ENCODE measurements around the gene DUSP8.
A peak's percentile ranks its signal among the peaks of the same experiment; 100 is the strongest.
"Not testable (repeated sequence)": the region's sequence is repeated elsewhere in the genome, so short reads cannot be mapped to it uniquely, and the experiment has no call there.

DUSP8 gene, protein sequence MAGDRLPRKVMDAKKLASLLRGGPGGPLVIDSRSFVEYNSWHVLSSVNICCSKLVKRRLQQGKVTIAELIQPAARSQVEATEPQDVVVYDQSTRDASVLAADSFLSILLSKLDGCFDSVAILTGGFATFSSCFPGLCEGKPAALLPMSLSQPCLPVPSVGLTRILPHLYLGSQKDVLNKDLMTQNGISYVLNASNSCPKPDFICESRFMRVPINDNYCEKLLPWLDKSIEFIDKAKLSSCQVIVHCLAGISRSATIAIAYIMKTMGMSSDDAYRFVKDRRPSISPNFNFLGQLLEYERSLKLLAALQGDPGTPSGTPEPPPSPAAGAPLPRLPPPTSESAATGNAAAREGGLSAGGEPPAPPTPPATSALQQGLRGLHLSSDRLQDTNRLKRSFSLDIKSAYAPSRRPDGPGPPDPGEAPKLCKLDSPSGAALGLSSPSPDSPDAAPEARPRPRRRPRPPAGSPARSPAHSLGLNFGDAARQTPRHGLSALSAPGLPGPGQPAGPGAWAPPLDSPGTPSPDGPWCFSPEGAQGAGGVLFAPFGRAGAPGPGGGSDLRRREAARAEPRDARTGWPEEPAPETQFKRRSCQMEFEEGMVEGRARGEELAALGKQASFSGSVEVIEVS

GRCh38 chr11:1572197-1573076, at the start of gene DUSP8:
TSS of gene DUSP8 (minus strand) at chr11:1572271. CDS start at chr11:1565826, 6,445 bp downstream.
- DNase-seq: peak; percentile 87

- no peak for DNase-seq
Observed at GRCh38 chr11:1619449-1619848, 47.4 kb upstream of the DUSP8 start.

- no peak for DNase-seq
Observed at GRCh38 chr11:1618231-1618630, 46.2 kb upstream of the DUSP8 start.

DNA sequence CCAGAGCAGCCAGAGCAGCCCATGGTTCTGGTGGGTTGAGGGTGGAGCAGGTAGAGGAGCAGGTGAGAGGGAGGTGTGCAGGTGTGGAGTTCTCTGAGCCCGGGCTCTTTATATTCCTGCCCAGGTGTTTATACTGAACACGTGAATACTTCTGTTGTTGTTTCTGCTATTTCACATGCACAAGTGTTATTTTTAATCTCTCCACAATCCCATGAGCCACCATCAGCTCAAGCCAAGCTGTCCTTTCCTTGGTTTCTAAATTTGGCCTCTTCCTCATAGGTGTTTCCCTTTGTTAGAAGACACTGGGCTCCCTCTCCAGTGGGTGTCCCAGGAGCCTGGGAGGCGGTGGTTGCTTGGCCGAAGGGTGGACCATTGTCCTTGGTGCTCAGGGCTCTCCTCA, 36.3 kb upstream of the DUSP8 start, which contains the start of gene KRTAP5-3:
TSS of gene KRTAP5-3 (minus strand) at position 101 of the 400 bp plus-strand sequence. CDS start at position 23, 78 bp downstream.
- DNase-seq: no peak

GRCh38 chr11:1607901-1608300, 35.8 kb upstream of the DUSP8 start:
- DNase-seq: not testable (repeated sequence)

DNA sequence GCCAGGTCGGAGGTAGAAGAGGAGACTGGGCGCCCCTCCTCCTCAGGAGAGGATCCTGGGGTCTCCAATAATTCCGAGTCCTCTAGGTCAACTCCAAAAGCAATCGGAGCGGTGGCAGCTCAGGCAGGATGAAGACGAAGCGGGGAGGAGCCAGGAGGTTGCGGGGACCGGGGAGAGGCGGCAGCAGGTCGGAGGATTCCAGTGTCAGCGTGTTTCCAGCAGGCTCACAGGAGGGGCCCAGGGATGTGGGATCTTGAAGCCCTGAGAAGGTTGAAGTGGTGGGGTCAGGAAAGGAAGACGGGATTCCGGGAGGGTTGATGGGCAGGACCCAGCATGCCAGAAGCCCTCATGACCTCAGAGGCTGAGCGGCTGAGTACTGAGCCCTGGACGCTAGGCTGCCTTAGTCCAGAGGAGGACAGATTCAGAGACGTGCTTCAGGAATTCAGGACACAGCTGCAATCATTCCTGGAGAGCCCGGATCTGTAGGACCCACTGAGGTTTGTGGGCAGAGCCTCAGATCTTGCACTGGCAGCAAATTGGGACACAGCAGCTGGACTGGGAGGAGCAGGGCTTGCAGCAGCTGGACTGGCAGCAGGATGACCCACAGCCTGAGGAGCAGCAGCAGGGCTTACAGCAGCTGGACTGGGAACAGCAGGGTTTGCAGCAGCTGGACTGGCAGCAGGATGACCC, 35.2 kb upstream of the DUSP8 start:
- not testable (repeated sequence) for DNase-seq

DNA sequence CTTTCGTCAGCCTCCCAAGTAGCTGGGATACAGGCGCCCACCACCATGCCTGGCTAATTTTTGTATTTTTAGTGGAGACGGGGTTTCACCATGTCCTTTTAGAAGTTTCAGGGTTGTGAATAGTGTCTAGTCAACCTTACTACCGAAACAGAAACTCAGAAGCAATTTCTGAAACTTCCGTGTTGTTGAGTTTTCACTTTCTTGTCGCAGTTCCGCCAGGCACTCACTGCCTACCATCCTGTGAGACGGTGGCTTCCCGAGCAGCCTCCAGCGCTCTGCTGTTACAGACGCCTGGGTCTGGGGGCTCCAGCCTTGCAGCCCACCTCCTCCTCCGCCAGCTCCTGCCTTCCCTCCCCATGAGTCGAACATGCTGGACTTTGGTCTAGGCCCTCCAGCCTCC, 33.9 kb upstream of the DUSP8 start:
- DNase-seq: not testable (repeated sequence)

- DNase-seq: no peak
Observed at GRCh38 chr11:1604711-1605110, 32.6 kb upstream of the DUSP8 start.

DNA sequence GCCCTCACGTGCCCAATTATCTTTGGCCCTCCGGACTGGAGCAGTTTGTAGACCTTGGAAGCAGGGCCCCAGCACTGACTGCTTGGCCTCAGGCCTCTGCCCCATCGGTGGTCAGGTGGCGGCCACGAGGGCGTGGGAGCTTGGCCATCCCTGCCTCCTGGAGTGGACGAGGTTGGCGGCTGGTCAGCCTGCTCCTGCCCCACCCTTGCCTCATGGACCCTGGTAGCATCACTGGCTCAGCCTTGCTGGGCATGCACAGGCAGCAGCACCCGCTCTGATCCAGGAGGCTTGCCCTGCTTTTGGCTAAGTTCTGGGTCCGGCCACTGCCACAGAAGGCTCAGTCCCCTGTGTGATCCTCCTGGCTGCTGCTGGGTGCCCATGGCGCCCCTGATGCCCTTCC, 32.1 kb upstream of the DUSP8 start:
- no peak for DNase-seq

- no peak for DNase-seq
Observed at GRCh38 chr11:1603629-1604028, 31.6 kb upstream of the DUSP8 start.

GRCh38 chr11:1601663-1602062, 29.6 kb upstream of the DUSP8 start:
- DNase-seq: not testable (repeated sequence)

DNA sequence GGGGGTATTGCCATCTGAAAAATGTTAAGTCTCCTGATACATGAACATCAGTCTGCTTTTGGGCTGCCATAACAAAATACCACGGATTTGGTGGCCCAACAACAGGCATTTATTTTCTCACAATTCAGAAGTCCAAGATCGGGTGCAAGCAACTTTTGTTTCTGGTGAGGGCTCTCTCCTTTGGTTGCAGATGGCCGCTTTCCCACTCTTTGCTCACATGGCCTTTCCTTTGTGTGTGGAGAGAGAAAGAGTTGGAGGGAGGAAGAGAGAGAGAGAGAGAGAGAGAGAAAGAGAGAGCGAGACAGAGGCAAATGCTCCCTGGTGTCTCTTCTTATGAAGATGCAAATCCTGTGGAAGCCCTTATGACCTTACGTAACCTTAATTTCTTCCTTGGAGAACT, 28.6 kb upstream of the DUSP8 start:
- no peak for DNase-seq

- no peak for DNase-seq
Observed at GRCh38 chr11:1598816-1599215, 26.7 kb upstream of the DUSP8 start.

DNA sequence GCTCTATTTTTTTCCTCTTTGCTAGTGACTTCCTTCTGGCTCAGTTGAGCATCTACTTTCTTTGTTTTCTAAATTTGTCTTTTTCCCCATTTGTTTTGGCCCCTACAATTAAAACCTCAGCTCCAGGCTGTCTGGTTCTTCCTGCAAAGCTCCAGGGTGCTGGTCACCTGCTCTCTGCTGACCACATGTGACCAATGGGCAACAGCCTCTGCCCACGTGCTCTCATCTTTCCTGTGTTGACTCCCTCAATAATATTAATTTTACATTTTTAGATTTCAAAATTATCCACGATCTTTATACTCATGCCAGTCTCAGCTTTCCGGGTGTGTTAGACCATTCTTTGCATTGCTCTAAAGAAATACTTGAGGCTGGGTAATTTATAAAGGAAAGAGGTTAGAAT, 26.3 kb upstream of the DUSP8 start:
- DNase-seq: not testable (repeated sequence)

DNA sequence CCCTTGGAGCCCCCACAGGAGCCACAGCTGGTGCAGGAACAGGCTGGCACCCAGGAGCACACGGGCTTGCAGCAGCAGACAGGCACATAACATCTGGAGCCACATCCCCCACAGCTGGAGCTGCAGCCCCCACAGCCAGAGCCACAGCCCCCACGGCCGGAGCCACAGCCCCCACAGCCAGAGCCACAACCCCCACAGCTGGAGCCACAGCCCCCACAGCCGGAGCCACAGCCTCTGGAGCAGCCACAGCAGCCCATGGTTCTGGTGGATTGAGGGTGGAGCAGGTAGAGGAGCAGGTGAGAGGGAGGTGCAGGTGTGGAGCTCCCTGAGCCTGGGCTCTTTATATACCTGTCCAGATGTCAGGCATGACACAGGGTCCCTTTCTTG, 25.9 kb upstream of the DUSP8 start, which contains the start of gene KRTAP5-2:
TSS of gene KRTAP5-2 (minus strand) at position 301 of the 387 bp plus-strand sequence. CDS start at position 257, 44 bp downstream.
- no peak for DNase-seq

DNA sequence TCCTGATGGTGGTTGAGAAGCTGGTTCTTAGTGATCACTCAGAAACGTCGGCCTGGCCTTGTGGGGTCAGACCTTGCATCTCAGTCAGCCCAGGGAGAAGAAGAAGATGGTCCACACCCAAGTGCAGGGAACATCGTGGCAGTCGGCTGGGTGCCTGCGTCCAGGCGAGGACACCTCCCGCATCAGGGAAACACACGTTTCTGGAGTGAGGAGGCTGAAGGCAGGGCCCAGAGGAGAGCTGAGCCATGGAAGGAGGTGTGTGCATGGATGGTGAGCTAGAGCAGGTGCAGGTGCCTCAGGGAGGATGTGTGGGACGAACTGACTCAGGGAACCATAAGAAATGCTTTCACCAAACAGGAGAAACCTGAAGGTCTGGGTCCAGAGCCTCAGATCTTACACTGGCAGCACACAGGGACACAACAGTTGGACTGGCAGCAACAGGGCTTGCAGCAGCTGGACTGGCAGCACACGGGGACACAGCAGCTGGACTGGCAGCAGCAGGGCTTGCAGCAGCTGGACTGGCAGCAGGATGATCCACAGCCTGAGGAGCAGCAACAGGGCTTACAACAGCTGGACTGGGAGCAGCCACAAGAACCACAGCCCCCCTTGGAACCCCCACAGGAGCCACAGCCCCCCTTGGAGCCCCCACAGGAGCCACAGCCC, 25.4 kb upstream of the DUSP8 start:
- DNase-seq: no peak

DNA sequence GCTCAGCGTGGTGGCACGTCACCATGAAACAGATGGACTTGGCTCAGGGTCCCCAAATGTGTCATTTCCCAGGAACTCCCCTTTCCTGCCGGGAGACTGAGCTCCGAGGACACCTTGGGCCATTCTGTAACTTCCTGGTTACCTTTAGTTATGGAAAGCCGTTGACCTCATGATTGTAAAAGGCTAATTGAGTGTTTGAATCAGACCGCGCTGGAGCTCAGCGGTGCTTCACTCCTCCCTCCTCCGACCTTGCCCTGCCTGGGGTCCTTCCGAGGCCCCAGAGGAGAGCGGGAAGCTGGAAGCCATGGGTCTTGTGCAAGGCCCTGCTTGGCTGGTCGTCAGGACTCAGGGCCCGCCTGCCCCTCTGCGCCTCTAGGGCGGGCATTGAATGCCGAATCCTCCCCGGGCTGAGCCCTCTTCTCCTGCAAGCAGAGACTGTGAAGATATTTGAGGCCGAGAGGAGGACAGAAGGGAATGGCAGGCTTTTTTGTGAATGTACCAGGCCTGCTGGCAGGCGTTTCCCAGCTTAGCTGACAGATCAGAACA, 24.6 kb upstream of the DUSP8 start:
- not testable (repeated sequence) for DNase-seq

DNA sequence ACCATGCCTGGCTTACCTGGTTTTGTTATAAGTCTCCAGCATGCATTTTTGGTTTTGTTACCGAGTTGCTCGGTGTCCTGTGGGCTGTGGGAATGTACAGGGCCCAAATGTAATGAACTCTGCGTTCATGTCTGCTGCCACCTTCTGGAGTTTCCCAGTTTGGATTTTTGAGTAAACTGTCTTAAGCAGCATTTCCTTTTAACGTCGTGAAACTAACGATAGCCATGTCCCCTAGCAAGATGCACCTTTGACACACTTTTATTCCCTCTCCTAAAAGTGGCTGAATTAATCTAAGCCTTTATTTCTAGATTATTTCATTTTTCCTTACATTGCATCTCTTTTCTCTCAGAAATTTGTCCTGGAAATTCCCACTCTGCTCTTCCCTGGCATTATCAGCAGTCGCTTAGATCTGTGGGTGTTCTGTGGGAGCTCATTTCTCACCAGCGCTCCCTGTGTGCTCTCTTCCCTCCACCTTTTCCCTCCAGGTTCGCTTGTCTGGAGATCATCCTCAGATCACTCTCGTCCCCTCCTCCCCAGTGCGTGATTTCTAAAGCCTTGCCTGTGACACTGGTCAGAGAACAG, 24.0 kb upstream of the DUSP8 start:
- not testable (repeated sequence) for DNase-seq

- DNase-seq: no peak
Observed at GRCh38 chr11:1592628-1593027, 20.6 kb upstream of the DUSP8 start.

DNA sequence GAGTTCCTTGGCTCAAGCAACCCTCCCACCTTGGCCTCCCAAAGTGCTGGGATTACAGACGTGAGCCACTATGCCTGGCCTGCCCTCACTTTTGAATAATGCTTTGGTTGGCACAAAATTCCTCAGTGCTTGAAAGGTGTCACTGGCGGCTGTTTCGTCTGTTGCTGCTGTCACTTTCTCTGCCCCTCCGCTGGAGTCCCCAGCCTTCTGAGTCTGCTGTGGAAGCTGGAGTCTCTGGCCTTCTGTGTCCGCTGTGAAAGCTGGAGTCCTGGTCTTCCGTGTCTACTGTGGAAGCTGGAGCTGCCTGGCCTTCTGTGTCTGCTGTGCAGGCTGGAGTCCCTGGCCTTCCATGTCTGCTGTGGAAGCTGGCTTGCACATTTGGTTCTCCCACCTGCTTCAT, 17.9 kb upstream of the DUSP8 start:
- no peak for DNase-seq
